Right renal cortex interstitium (tissue), 3 donors: ENCODE measurements around the gene CALHM3. TPM values are rescaled to one million over a fixed set of nuclear protein-coding genes. Genes with fewer than 3 reads are reported as not detected.
"Not testable (repeated sequence)": the region's sequence is repeated elsewhere in the genome, so short reads cannot be mapped to it uniquely, and the experiment has no call there.

Source experiments
- DNase-seq, 3 donors: peaks; one replicate each; pipeline ENCODE4 v3.0.0-alpha.2; 2013; ENCODE audit warnings: low read depth in 3 of 3, low spot score in 2 of 3
- polyA plus RNA-seq, 3 donors: library from polyadenylated mRNA; unstranded; fragments of 120-200 nt; gene quantifications; one replicate each; pipeline ENCODE4 v1.2.1, GENCODE V29; 2013; ENCODE audit not compliant: insufficient read length in 3 of 3

The CALHM3 gene
- polyA plus RNA-seq, 3 donors: not detected

DNA sequence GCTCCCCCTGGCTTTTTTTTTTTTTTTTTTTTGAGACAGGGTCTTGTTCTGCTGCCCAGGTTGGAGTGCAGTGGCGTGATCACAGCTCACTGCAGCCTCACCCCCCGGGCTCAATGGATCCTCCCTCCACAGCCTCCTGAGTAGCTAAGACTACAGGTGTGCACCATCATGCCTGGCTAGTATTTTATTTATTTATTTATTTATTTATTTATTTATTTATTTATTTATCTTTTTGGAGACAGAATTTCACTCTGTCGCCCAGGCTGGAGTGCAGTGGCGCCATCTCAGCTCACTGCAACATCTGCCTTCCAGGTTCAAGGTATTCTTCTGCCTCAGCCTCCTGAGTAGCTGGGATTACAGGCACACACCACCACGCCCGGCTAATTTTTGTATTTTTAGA lies 24.7 kb upstream of the CALHM3 start:
- not testable (repeated sequence) for DNase-seq

DNA sequence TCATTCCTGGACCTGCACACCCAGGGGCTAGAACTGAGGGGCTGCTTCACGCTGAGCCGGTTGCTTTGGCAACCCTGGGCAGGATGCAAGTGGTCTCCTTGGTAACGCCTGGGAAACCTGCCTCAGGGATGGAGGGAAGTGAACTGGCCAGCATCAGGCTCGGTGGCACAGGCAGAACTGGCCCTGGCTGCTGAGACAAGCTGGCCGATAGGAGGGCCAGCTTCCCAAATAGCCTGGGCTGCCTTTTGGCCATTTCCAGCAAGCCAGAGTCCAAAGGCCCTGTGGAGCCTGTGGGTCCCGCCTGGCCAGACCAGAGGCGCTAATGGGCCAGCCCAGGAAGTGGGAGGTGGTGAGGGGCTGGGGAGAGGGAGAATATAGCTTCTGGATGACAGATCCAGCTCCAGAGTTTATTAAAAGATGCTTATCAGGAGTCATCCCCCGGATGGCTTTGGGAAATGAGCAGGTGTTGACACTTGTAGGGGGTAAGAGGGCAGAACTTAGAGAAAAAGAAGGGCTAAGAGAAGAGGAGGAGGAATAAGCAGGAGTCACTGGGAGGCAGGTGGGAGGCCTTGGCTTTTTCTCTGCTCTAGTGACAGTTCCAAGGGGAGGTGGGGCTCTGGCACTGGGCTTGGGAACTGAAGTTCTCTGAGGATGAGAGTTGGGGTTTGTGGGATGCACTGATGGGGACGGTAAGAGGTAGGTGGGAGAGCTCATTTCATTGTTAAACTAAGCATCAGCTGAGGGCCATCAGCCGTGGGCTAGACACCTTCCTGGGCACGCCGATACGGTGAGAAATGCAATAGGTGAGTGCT lies 24.0 kb upstream of the CALHM3 start:
- no peak for DNase-seq

DNA sequence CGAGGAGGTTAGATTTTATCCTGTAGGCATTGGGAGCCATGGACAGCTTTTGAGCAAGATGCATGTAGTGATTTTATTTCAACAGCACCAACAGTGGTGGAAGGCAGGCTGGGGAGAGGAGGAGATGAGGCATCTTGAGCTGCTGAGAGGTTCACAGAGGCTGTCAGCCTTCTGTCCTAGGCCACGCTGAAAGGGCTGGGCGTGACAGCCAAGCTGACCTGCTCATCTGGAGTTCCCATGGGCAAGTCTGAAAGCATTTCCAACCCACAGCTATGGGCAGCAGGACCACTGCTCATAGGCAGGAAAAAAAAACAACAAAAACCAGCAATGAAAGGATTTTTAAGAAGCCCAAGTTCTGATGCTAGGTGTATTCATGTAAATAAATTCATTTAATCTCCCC lies 22.1 kb upstream of the CALHM3 start:
- DNase-seq: no peak

DNA sequence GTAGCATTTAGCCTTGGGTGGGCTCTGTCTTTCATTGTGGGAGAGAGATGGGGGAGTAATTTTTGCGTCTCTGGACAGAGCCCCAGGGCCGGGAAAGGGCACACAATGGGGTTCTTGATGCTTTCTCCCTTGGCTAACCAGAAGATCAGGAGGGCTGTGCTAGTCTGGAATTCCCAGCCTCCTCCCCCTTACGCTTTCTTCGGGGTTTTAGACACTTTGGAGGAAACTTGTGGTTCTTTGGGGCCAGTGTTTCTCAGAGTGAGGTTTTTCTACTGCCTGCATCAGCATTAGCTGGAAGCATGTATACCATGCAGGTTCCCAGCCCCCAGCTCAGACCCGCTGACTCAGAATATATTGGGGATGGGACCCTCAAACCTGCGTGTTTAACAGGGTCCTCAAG lies 21.4 kb upstream of the CALHM3 start:
- no peak for DNase-seq

DNA sequence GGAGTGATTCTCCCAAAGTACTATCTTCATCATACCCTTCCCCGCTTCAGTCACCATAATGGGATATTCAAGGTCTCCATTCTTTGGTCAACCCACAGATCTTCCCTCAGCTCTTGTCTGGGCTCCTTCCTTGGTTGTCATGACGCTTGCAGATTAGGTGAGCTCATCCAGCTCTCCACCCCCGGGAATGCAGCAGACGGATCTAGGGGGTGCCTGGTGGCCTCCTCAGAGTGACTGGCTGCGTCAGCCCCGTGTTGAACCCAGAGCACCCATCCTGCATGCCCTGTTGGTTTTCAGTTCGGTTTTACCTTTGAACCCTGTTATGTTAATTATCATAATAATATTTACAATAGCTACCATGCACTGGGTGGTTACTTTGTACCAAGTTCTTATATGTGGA lies 20.8 kb upstream of the CALHM3 start:
- no peak for DNase-seq

DNA sequence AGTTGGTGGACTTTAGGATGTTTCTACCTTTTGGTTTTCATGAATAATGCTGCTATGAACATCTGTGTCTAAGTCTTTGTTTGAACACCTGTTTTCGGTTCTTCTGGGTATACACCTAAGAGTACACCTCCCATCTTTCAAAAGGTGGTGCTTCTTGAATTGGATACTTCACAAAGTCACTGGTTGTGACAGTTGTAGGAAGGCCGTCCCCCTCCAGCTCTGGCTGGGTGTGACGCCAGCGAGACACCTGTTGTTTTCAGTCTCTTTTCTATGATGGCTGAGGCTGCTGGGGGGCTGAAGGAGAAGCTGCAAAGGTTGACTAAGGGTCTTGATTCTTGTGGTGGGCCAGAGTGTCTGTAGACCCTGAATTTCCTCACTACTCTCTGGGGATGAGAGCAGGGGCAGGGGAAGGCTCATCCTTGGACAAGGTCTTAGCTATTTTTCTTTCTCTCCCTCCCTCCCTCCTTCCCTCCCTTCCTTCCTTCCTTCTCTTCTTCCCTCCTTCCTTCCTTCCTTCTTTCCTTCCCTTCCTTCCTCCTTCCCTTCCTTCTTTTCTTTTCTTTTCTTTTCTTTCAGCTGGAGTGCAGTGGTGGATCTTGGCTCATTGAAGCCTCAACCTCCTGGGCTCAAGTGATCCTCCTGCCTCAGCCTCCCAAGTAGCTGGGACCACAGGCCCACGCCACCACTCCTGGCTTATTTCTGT lies 20.0 kb upstream of the CALHM3 start:
- DNase-seq: no peak

DNA sequence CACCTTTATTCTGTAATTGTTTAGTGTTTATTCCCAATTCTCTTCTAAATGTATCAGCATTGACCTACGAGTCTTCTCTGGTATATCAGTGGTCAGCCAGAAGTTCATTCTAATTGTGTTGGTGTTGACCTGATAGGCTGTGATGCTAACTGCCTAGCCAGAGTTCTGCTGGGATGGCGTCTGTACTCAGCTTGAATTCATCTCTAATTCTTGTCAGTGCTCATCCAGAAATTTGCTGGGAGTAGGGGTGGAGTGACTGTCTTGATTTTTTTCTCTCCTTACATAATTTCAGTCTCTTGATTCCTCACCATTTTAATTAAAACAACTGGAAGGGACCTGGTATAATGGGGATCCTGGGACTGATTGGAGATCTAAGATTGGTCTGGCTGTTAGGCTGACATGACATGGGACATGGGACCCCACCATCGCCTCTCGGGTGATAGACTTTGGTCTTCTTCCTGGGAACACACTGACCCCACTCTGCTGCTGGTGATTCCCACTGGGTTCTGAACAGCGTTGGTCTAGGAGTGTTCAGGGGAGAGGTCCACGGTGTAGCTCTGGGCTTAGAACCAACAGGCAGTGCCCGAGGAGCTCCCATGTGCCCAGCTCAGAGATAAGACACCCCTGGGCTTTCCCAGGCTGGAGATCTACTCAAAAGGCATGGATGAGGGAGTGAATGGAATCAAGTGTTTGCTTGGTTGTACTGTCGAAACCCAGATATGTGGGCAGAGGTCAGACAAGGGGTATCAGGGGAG lies 18.3 kb upstream of the CALHM3 start:
- no peak for DNase-seq

DNA sequence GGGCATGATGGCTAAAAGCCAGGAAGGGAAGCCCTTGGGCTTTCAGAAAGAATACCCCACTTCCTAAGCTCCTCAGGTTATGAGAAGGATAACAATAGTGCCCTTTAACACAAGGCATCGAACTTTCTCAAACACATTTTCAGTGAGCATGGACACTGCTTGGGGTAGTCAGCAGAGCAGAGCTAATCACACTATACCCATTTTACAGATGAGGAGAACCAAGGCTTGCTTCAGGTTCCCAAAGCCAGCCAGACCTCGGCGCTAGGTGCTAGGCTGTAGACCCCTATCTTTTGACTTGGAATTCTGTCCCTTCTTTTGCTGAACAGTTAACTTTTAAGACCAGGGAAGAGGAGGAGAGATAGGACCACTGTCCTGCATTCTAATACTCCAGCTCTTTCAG lies 16.3 kb upstream of the CALHM3 start:
- DNase-seq: no peak

DNA sequence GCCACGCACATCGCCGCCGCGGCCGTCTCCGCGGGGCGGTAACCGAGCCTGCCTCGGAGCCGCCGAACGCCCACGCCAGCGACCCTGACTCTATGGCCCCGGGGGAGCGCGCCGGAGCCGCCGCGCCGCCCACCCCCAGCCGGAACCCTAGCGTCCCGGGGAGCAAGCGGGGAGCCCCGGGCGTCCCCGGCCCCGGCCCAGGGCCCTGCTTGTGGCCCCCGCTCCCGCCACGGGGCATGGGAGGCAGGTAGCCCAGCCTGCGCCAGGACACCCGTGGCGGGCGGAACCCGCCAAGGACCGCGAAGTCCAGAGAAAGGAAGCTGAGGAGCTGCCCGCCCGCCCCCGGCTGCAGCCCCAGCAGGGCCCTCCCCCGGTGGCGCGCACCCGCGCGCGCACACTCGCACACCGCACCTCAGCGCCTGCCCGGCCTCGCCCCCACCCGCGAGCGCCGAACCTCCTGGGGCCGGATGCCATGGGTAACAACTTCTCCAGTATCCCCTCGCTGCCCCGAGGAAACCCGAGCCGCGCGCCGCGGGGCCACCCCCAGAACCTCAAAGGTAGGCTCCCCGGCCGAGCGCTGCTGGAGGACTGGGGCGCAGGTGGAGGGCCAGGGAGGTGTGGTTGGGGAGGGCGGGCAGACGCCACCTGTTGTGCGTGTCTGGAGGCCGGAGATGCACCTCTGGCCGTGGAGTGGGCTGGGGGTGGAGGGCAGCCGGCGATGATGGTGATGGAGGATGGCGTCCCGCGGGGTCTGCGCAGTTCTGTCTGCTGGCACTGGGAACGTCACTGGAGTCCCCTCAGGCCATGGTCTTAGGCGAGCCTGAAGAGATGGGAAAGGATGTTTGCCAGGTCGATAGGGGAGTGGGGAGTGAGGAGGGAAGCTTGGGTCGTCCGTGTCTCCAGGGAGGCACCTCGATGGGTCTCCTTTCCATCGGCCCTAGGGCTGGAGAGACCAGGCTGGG lies 15.2 kb upstream of the CALHM3 start:
- DNase-seq: no peak

DNA sequence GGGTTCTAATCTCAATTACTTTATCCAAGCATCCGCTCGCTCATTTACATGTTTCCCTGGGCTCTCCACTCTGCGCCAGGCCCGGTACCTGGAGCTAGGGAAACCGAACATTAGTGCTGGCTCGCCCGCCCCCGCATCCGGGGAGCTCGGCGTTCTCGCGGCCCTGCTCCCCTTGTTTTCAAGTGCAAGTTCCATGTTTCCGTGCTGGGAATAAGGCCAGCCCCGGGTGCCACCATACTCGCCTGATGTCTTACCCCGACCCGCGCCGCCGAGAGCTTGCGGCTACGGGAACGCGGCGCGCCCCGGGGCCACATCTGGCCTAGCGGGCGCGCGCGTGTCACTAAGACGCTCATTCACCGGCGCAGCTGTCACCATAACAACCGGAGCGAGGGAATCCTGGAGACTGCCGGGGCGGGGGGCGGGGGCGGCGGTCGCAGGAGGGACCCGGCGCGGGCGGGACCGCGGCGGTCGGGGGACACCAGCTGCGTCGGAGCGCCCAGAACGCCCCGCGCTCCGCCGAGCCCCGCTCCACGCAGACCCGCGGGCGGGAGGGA lies 14.4 kb upstream of the CALHM3 start, which contains the start of gene NEURL1:
Gene NEURL1 (plus strand): TSS at position 344 of the 554 bp plus-strand sequence. CDS start 683 bp downstream, outside the sequence.
- no peak for DNase-seq

DNA sequence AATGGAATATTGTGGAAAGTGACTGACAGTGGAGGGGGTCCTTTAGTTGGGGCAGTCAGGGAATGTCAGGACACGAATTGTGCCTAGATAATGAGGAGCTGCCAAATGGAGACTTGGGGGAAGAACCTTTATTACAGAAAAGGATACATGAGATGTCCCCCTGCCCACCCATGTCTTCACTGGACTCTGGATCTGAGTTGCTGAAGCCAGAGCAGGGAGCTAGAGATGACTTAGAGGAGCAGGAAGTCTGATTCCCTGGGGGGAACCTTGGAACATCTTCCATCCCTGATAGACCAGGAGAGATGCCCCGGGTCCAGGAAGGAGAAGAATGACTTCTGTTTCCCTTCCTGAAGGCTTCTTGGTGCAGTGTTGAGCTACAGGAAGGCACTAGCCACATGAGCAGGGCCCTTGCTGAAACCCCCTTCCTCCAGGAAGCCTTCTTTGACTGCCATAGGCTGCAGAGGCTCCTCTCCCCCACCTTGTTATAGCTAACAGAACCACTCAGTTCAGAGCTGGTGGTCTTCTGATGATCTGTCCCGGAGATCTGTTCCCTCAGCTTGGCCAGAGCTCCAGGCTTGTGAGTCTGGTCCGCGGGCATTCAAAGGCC lies 13.7 kb upstream of the CALHM3 start:
- DNase-seq: no peak

DNA sequence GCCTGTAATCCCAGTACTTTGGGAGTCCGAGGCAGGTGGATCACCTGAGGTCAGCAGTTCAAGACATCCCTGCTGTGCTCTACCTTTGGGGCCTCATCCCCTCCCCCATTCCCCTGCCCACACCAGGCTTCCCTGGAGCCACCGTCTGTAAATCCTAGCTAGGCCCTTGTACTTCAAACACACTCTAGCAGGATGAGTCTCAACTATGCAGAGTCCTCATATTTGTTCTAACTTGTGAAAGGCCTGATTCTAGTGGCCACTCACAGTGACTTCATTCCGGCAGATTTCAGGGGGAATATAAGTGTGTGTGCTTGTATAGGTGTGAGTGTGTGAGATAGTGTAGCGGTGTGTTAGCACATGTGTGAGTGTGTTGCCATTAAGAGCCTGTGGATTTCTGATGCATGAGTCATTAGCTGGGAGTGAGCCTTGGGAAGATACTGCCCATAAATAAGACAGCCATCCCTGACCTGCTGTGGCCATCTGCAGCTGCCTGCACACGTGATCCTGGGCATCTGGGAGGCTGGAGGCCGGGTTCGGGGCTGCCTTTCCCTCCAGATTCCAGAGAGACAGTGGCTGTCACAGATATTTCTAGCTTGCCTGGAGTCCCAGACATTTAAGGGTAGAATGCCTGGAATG lies 12.8 kb upstream of the CALHM3 start:
- DNase-seq: no peak

DNA sequence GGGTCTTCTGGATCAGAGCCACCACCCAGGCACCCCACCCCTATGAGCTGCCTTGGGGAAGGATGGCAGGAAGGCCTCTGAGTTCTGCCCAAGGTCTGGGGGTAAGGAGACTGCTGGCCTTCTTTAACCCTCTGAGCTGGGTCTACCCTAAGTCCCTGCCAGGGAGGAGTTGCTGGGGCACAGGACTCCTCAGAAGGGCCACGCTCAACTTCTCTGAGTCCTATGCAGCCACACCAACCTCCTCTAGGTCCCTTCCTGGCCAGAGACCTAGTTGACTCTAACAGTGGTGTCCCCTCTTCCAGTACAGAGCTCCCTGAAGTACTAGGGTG lies 11.9 kb upstream of the CALHM3 start:
- DNase-seq: no peak

DNA sequence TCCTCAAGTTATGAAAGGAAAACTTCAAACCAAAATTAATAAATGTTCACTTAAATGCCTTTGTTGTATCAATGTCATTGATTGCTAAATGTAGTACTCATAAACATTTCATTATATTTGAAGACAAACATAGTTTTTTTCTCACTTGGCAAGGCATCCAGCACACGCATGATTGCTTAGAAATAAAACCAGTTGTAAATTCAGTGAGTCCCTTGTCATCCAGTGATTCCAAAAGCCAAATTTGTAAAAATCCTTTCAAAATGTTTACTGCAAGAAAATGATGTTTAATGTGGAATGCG lies 8.3 kb upstream of the CALHM3 start:
- DNase-seq: no peak

DNA sequence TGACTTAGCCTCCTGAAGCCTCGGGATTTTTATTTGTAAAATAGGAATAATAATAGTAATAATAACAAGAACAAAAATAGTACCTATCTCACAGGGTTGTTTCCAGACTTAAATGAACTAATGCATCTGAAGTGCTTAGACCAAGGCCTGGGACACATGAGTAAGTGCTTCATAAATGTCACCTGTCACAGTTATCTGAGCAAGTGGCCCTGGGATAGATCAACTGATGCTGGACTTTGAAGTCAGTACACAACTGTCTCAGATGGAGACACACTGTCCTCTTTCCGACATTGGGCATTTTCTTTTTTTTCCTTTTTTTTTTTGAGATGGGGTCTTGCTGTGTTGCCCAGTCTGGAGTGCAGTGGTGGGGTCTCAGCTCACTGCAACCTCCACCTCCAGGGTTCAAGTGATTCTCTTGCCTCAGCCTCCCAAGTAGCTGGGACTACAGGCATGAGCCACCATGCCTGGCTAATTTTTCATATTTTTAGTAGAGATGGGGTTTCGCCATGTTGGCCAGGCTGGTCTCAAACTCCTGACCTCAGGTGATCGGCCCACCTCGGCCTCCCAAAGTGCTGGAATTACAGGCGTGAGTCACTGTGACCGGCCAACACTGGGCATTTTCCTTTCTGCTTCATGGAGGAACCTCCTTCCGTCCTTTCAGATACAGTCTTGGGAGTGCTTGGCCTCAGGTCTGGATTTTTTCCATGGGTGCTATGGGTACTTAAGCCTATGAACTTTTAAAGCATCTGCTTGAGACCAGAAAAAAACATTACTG lies 7.8 kb upstream of the CALHM3 start:
- DNase-seq: not testable (repeated sequence)

DNA sequence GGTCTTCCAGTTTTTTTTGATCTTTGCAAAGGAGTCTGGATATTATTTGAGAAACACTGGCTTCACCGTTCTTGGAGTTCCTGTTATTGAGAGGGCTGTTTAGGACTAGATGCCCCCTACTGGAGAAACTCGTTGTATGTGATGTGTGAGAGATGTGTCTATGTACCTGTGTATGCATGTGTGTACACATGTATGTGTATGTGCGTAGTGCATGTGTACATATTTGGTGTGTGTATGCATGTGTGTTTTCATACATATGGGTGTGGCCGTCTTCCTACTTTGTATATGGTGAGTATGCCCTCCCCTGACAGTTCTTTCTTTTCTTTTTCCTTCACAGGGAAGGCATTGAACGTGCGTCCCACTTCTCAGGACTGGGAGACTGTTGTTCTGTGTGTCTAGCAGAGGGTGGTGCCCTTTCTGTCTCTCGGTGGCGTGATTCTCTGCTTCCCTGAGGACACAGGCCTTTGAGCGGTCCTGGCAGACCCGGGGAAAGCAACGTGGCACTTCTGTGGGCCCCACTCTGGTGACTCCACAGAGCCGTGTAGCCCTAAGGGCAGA lies 3.0 kb upstream of the CALHM3 start:
- DNase-seq: no peak

DNA sequence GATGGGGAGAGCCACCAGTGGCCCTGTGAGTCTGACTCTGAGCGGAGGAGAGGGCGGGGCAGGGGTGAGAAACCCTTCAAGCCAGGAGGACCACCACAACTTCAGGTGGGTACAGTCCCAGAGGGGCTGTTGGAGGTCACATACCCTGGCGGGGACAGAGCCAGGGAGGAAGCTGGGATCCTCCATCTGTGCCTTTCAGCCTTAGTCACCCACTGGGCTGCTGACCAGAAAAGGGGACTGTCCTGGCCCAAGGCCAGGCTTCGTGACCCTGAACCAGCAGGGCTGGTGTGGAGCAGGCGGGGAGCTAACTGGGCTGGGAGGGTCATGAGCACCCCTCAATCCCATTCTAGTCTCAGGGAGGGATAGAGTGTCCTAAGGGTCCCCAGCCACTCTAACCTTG lies 1.5 kb upstream of the CALHM3 start:
- DNase-seq: no peak

DNA sequence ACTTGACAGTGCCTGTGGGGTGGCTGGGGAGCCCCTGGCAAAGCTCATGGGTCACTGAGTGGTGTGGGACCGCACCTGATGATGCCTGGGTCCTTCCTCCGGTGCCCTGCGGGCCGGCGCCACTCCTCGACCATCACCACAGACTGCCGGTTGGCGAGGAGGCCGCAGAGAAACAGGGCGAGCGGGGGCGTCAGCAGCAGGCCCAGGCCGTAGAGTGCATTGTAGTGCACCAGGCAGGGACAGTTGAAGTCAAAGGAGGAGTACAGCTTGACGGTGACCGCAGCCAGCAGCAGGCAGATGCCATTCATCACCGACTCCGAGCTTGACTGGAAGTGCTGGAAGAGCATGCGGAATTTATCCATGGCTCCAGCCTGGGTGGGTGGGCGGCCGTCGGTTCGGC lies 369 bp downstream of the CALHM3 start:
- no peak for DNase-seq
